Effector CD8-positive, alpha-beta T cell (primary cell): ENCODE results near the gene RNF208.

Experiments used
- DNase-seq: peaks from one replicate; lab custom pipeline; 2025; lab: John Stamatoyannopoulos, UW

Gene RNF208

DNA sequence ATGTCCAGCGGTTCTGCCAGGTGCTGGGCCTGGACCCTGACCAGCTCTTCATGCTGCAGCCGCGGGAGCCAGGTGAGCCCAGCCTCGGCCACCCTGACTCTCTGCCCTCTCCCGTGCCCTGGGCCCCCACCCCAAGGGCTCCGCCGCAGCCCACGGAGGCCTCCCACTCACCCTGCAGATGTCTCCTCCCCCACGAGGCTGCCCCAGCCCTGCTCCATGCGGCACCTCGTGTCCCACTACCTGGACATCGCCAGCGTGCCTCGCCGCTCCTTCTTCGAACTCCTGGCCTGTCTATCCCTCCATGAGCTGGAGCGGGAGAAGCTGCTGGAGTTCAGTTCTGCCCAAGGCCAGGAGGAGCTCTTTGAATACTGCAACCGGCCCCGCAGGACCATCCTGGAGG is 7.4 kb downstream of the RNF208 start:
- DNase-seq, result no peak

DNA sequence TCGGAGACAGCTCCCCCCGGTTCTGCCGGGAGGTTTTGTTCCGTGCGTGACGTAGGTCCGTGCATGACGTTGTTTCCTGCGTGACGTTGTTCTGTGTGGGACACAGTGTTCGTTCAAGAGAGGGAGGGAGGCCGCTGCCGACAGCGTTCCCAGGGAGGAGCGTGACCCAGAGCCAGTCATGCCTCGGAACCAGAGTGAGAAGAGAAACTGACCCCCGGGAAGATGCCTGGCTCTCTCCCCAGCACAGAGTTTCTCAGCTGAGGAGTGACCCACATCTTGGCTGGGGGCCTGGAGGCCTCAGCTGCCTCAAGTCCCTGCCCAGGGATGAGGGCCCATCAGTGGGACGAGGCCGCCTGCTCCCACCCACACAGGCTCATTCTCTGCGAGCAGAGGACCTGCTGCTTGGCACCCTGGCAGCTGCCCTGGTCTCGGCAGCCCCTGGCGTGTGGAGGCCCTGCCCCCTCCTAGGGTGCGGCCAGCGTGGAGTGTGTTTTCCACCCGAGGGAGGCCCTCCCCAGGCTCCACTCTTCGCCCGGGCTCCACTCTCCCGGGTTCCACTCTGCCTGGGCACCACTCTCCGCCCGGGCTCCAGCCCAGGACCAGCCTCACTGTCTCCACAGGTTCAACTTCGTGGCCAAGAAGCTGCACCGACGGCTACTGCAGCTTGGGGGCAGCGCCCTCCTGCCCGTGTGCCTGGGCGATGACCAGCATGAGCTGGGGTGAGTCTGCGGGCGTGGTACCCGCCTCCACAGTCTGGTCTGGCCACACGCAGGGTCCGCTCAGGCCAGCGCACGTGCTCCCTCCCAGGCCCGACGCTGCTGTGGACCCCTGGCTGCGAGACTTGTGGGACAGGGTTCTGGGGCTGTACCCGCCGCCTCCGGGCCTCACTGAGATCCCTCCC is 8.6 kb downstream of the RNF208 start:
- DNase-seq, result no peak

DNA sequence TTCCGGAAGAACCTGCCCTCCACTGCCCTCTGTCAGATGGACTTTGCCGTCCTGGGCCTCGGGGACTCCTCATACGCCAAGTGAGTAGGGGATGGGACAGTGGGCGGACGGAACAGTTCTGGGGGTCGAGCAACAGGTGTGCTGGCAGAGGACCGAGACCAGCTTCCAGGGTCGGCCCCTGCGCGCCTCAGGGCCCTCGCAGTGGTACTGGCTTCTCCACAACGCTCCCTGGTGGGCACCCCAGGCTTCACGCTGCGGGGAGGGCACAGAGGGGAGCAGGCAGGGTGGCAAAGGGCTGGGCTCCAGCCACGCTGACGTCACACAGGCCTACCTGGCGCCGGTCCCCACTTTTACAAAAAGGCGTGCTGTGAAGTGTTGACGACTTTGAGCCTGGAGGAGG is 9.5 kb downstream of the RNF208 start:
- no peak for DNase-seq

GRCh38 chr9:137211532-137211931 is 10.5 kb downstream of the RNF208 start:
- no peak for DNase-seq

- DNase-seq, result no peak
Measured at GRCh38 chr9:137206602-137207001, 15.4 kb downstream of the RNF208 start.

- DNase-seq, result peak; percentile 90
Measured at GRCh38 chr9:137205126-137206069, 16.6 kb downstream of the RNF208 start, which contains the start of the genes NDOR1 and TMEM203. TSS of gene NDOR1 (plus strand) at chr9:137205700. CDS start at chr9:137205778, 78 bp downstream. TSS of gene TMEM203 (minus strand) at chr9:137205648. CDS start at chr9:137205414, 234 bp downstream.

- no peak for DNase-seq
Measured at GRCh38 chr9:137204731-137205125, 17.3 kb downstream of the RNF208 start.

DNA sequence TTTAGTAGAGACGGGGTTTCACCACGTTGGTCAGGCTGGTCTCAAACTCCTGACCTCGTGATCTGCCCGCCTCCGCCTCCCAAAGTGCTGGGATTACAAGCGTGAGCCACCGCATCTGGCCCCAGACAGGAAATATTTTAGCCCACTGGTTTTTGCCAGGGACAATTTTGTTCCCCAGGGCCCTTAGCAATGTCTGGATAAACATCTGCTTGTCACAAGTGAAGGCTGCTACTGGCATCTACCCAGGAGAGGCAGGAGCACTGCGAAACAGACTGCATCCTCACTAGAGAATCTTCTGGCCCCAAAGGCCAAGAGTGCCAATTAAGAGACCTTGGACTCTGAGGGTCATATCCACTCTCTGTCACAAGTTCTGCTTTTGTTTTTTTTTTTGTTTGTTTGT is 19.1 kb downstream of the RNF208 start:
- no peak for DNase-seq

DNA sequence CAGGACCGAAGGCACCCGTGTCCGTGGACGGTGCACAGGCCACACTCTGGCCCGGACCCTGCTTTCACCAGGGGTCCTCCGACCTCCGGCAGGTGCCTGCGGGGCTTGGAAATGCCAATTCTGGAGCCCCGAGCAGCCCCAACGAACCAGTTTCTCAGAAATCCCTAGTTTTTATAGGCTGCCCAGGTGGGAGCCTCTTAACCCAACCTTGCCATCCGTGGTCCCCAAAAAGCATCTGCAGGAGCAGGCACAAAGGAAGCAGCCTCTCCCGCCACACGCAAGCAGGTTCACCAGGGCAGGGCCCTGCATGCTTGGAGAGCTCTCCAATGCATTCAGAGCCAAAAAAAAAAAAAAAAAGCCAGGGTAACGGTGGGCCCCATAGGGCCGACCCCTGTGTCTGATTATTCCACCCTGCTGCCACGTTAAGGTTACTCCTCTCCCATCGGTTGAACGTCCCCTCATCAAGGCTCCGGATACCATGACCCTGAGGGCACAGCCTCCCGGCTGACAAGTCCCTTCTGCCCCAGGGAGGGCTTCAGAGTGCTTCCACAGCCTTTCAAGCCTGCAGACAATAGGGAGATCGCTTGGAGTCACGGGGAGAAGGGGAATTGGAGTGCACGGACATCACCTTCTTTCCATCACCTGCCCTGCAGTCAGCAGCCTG is 20.7 kb downstream of the RNF208 start:
- DNase-seq, result no peak

DNA sequence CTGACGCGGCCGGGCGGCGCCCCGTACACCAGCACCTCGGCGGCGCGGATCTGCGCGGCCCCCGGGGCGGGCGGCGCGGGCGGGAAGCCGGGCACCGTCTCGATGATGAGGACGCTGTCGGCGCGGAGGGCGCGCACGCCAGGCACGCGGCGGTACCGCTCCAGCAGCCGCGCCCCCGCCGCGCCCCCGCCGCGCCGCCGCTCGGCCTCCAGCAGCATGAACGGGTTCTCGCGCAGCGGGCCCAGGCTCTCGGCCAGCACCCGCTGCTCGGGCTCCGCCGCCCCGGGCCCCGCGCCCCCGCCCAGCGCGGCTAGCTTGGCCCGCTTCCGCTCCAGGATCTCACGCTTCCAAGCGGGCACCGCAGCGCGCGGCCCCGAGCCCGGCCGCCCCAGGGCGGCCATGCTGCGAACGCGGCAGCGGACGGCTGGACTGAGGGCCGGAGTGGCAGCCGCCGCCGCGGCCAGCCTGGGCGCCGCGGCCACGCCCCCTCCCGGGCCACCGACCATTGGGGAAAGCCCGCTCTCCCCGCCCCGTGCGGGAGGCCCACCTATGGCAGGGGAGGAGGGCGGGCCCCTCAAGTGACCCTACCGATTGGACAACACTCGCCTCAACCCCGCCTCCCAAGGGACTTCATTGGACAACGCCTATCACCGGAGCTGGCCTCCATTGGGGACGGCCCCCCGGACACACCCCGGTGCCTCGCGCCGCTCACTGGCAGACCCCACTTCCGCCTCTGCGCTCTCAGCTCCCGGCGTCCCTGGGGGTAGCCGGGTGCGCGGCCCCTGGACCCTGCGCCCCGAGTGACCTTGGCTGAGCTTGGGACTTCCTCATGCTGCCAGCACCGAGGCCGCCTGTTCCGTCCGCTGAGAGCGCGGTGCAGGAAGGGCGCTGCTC is 21.5 kb downstream of the RNF208 start, which contains the start of gene TPRN:
TPRN (minus strand) TSS at position 431 of the 894 bp plus-strand sequence; CDS start at position 401, 30 bp downstream.
- peak; percentile 98 for DNase-seq

DNA sequence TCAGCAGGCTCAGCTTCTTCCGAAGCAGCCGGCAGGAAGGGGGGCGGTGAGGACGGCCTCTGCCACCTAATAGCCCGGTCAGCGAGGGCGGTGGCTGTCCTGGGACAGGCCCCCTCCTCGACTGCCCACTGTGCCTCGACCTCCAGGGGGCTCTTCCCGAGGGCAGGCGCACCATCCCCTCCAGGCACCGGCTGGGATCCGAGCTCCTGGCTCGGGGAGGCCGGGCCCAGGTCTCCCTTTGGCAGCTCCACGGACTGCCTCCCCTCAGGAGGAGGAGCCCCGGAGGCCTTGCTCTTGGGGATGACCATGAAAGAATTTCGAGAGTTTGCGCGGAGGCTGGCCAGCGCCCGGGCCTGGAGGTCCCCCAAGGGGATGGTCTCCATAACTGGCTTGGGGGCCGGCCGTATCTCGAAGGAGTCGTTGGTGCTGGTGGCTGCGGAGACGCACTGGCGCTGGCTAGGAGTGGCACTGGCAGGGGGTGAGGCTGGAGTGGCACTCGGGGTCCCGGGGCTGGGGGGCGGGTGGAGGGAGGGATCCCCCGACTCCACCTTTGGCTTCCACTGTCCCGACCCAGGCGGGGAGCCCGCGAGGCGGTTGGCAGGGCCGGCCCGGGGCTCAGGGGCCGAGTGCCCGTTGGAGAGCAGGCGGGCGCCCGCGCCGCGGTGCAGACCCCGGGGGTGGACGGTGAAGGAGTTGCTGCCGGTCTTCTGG is 22.5 kb downstream of the RNF208 start:
- DNase-seq, result no peak

- DNase-seq, result no peak
Measured at GRCh38 chr9:137198902-137199283, 23.1 kb downstream of the RNF208 start.

DNA sequence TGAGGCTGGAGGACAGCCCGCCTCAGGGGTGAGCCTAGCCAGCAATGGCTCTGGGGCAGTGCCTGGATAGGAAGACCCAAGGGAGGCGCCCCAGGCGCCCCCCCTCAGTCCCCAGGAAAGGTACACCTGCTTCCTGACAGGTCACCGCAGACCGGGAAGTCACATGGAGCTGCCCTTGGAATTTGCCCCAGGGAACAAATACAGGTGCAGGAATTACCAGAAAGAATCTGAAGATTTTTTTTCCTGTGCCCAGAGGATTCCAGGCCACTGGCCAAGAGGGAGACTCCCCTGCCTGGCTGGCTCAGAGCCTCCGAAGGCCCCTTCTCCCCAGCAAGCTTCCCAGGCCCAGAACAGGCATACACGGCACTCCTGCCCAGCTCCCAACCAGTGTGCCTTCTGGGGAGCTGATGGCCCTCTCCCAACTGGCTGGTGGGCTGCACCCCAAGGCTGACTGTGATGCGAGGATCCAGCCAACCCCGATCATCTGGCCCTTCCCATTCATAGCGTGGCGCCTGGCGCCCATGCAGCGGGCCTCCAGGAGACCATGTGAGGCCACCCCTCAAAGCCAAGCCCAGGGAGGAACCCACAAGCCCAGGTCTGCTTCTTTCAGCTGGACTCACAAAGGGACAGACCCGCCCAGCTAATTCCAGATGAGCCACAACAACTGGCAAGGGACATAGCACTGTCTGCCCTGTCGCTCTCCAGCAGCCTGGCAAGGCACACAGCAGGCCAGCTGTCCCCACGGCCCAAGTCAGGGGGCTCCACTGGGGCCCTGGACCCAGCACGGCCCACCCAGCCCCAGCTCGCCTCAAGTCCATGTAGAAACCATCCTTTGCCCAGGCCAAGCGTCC is 23.8 kb downstream of the RNF208 start:
- DNase-seq, result no peak

DNA sequence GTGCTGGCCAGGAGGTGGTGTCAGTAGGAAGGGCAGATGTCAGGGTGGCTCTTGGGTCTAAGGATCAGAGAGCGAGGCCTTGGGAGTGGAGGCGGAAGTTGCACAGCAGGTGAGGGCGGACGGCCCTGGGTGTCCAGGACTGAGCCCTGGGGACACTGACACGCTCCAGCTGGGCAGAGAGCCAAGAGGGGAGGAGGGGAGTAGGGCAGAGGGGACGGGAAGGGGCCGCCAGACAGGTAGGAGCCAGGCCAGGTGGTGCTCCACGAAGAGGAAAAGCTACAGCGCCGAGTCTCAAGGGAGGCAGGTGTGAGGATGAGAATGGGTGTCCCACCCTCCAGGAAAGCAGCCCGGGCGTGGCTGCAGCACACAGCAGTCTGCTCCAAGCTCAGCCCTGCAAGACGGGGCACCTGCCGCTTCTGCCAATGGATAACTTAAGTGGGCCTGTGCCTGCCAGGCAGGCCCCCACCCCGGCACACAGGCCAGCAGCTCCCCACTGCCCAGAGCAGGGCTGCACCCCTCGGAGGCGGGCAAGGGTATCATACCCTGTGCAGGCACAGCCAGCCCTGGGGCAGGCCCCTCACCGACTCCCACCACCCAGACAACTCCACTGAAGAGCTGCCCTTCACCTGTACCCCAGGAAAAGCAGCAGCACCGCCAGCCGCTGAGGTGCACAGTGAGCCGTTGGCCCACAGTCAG is 26.4 kb downstream of the RNF208 start:
- no peak for DNase-seq

- DNase-seq, result no peak
Measured at GRCh38 chr9:137194909-137195308, 27.1 kb downstream of the RNF208 start.

- DNase-seq, result no peak
Measured at GRCh38 chr9:137194388-137194787, 27.7 kb downstream of the RNF208 start.

GRCh38 chr9:137193771-137194170 is 28.3 kb downstream of the RNF208 start:
- DNase-seq, result no peak

DNA sequence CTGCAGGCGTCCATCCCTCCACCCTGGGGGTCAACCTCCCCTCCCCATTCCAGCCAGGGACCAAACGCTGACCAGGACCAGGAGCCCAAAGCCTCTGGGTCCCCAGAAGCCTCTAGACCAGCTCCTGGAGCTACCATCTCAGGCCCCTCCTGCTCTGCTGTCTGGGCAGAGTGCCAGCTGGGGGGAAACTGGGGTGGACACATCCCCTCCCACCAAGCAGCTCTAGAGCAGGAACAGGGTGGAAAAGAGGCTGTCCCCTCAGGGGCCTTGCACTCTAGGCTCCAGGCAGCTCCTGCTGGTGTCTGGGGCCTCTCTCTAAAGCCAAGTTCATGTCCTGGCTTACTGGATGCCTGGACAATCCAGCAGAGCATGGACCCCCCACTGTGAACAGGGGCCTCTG is 29.2 kb downstream of the RNF208 start:
- no peak for DNase-seq

DNA sequence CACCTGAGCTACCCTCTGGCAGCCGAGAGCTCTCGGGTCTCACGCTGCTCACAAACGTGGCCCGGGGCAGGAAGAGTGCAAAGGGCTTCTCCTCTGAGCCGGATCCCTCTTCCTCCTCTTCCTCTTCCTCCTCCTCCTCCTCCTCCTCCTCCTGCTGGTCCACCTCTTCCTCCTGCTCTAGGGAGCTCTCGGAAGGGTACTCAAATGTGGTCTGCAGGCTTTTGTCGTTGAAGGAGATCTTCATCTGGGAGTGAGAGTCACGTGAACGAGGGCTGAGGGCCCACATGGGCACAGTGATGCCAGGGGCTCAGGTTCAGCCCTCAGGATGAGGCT is 29.6 kb downstream of the RNF208 start:
- DNase-seq, result no peak
